Hindlimb muscle (tissue), 1 donor: ENCODE results near the gene NRBP1. TPM values are rescaled to one million over a fixed set of nuclear protein-coding genes. Genes with fewer than 3 reads are reported as not detected.
A peak's percentile ranks its signal among the peaks of the same experiment; 100 is the strongest.

Source experiments
- DNase-seq: peaks from one replicate; pipeline ENCODE4 v3.0.0-alpha.2; 2013
- polyA plus RNA-seq: library from polyadenylated mRNA; unstranded; fragments of 120-200 nt; gene quantifications from one replicate; pipeline ENCODE4 v1.2.1, GENCODE V29; 2013; ENCODE audit not compliant: insufficient read length

Gene NRBP1
- polyA plus RNA-seq = 115 TPM

GRCh38 chr2:27428213-27428977, at the start of gene NRBP1:
NRBP1 (plus strand) TSS chr2:27428631; CDS start chr2:27433274, 4,643 bp downstream.
- DNase-seq = peak; percentile 97

GRCh38 chr2:27378809-27379290, 49.6 kb upstream of the NRBP1 start:
- no peak for DNase-seq

- no peak for DNase-seq
Measured at GRCh38 chr2:27379383-27379835, 49.0 kb upstream of the NRBP1 start.

GRCh38 chr2:27379836-27380625, 48.4 kb upstream of the NRBP1 start:
- DNase-seq = no peak

- peak; percentile 95 for DNase-seq
Measured at GRCh38 chr2:27380626-27381545, 47.5 kb upstream of the NRBP1 start, which contains the start of gene ZNF513. ZNF513 (minus strand) TSS chr2:27380734; CDS start chr2:27380526, 208 bp downstream.

- no peak for DNase-seq
Measured at GRCh38 chr2:27381577-27382181, 46.8 kb upstream of the NRBP1 start.

- DNase-seq = no peak
Measured at GRCh38 chr2:27390822-27391679, 37.4 kb upstream of the NRBP1 start.

- no peak for DNase-seq
Measured at GRCh38 chr2:27393225-27393624, 35.2 kb upstream of the NRBP1 start.

GRCh38 chr2:27398962-27399361, 29.5 kb upstream of the NRBP1 start:
- no peak for DNase-seq

- DNase-seq = no peak
Measured at GRCh38 chr2:27400348-27401135, 27.9 kb upstream of the NRBP1 start.

- peak; percentile 15 for DNase-seq
Measured at GRCh38 chr2:27407798-27408491, 20.5 kb upstream of the NRBP1 start.

GRCh38 chr2:27408601-27409320, 19.7 kb upstream of the NRBP1 start:
- no peak for DNase-seq

GRCh38 chr2:27409321-27410073, 18.9 kb upstream of the NRBP1 start, which contains the start of gene PPM1G:
PPM1G (minus strand) TSS chr2:27409591; CDS start chr2:27409422, 169 bp downstream.
- DNase-seq = peak; percentile 95

GRCh38 chr2:27412419-27413152, 15.8 kb upstream of the NRBP1 start:
- no peak for DNase-seq

- DNase-seq = no peak
Measured at GRCh38 chr2:27416151-27416550, 12.3 kb upstream of the NRBP1 start.

- DNase-seq = no peak
Measured at GRCh38 chr2:27420996-27421395, 7.4 kb upstream of the NRBP1 start.
